ENCODE measurements around the gene GPR32.
"Not testable (repeated sequence)": the region's sequence is repeated elsewhere in the genome, so short reads cannot be mapped to it uniquely, and the experiment has no call there.

The GPR32 gene

DNA sequence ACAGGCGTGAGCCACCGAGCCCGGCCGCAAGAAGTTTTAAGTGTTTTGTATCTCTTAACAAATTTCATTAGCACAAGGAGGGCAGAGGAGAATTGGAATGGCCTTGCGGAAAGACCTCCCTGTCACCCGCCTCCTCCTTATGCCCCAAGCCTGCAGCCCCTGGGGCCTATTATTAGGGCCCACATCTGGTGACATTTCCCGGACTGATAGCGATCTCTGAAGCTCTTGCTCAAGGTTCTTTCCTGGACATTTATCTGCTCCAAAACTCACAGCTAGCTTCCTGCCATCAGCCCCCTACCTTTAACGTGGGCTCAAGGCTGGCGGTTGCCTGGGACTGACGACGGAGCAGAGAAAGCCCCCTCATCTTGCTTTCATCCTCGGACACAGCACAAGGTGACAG is 6.7 kb upstream of the GPR32 start:
- H3K9me3 Mint-ChIP-seq; H3K36me3 Mint-ChIP-seq (ENCODE audit: low read depth); H3K27me3 Mint-ChIP-seq; H3K4me1 Mint-ChIP-seq (ENCODE audit: low read depth); H3K27ac Mint-ChIP-seq; intact Hi-C loops (cut with micrococcal nuclease); H3K4me3 Mint-ChIP-seq: not testable (repeated sequence)

DNA sequence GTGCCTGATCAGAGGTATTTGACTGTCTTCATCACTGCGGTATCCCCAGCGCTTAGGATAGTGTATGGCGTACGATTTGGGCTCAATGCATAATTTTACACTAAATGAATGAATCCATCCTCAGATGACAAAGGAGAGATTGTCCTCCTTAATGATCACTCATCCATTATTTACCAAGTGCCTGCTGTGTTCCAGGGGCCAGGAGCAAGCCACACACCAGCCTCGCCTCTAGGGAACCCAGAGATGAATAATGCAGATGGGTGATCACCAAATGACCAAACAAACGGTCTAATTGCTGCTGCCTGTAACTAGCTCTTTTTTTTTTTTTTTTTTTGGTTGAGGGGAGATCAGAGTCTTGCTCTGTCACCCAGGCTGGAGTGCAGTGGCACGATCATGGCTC is 5.9 kb upstream of the GPR32 start:
- H3K27ac Mint-ChIP-seq = no peak overlapping the region
- H3K4me1 Mint-ChIP-seq (ENCODE audit: low read depth) = no peaks in the 10 kb centered on the region
- H3K36me3 Mint-ChIP-seq (ENCODE audit: low read depth) = no peaks in the 10 kb centered on the region
- H3K4me3 Mint-ChIP-seq = no peak overlapping the region
- intact Hi-C loops (cut with micrococcal nuclease) = no loop called here
- peaks cover 6% of the 10 kb centered on the region for H3K9me3 Mint-ChIP-seq
- H3K27me3 Mint-ChIP-seq = peaks cover 6% of the 10 kb centered on the region

DNA sequence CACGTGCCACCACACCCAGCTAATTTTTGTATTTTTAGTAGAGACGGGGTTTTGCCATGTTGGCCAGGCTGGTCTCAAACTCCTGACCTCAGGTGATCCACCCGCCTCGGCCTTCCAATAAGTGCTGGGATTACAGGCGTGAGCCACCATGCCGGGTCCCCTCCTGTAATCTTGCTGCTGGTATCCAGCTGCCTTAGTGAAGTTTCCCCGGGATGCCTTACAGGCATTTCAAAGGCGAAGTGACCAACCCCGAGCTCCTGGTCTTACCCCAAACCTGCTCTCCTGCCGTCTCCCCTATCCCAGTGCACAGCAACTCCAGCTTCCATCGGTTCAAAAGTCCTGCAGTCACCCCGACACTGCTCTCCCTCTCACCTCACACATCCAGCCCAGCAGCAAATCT is 3.5 kb upstream of the GPR32 start:
- H3K27me3 Mint-ChIP-seq; H3K36me3 Mint-ChIP-seq (ENCODE audit: low read depth); H3K27ac Mint-ChIP-seq; H3K4me3 Mint-ChIP-seq; intact Hi-C loops (cut with micrococcal nuclease); H3K9me3 Mint-ChIP-seq; H3K4me1 Mint-ChIP-seq (ENCODE audit: low read depth): not testable (repeated sequence)

DNA sequence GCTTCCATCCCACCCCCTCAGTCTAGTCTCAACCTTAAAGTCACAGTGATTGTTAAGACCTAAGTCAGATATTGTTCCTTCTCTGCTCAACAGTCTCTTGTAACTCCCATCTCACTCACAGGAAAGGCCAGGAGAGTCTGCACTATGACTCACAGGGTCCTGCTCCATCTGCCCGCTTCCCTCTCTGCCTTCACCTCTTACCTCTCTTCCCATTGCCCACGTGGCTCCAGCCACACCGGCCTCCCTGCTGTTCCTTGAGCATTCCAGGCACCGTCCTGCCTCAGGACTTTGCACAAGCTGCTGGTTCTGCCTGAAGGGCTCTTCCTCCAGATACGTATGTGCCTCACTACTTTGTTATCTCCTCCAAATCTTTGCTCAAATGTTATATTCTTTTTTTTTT is 3.0 kb upstream of the GPR32 start:
- H3K9me3 Mint-ChIP-seq; H3K27me3 Mint-ChIP-seq; H3K4me1 Mint-ChIP-seq (ENCODE audit: low read depth); H3K36me3 Mint-ChIP-seq (ENCODE audit: low read depth); H3K4me3 Mint-ChIP-seq; H3K27ac Mint-ChIP-seq; intact Hi-C loops (cut with micrococcal nuclease): not testable (repeated sequence)

DNA sequence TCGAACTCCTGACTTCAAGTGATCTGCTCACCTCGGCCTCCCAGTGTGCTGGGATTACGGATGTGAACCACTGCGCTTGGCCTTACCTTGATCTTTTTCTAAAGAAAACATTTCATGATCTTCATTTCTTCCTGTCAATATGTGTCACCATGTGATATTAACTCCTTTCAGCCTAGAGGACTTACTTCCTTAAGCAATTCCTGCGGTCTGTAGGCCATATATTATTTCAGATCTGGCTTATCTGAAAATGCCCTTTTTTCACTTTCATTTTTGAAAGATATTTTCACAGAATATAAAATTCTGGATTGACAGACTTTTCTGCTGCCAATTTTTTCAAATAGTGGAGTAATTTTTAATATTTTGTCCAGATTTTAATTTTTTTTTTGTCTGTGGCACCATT is 2.0 kb upstream of the GPR32 start:
- Mint-ChIP-seq H3K36me3 (ENCODE audit: low read depth) (no peaks in the 10 kb centered on the region), H3K4me3 (no peak overlapping the region), H3K27ac (no peak overlapping the region), H3K27me3 (peaks cover 6% of the 10 kb centered on the region), H3K4me1 (ENCODE audit: low read depth) (no peaks in the 10 kb centered on the region), H3K9me3 (no peaks in the 10 kb centered on the region)
- intact Hi-C loops (cut with micrococcal nuclease) = no loop called here

DNA sequence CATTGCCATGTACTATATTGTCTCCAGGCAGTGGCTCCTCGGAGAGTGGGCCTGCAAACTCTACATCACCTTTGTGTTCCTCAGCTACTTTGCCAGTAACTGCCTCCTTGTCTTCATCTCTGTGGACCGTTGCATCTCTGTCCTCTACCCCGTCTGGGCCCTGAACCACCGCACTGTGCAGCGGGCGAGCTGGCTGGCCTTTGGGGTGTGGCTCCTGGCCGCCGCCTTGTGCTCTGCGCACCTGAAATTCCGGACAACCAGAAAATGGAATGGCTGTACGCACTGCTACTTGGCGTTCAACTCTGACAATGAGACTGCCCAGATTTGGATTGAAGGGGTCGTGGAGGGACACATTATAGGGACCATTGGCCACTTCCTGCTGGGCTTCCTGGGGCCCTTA is 624 bp downstream of the GPR32 start:
- Mint-ChIP-seq H3K27ac (no peak overlapping the region), H3K4me1 (ENCODE audit: low read depth) (no peaks in the 10 kb centered on the region), H3K4me3 (no peak overlapping the region), H3K9me3 (no peaks in the 10 kb centered on the region), H3K36me3 (ENCODE audit: low read depth) (no peaks in the 10 kb centered on the region), H3K27me3 (peaks cover 16% of the 10 kb centered on the region)
- intact Hi-C loops (cut with micrococcal nuclease) = no loop called here

DNA sequence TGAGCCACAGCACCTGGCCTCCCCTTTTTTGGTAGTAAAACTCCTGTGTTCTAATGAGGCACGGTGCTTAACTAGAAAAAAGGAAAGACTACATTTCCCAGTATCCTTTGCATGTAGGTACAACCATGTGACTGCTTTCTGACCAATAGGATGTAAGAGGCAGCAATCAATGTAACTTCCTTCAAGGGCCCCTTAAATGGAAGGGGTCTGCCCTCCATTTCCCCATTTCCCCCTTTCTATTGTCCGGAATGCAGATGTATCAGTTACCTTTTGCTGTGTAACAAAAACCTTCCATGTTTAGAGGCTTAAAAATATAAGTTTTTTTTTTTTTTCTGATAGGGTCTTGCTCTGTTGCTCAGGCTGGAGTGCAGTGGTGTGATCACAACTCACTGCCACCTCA is 2.2 kb downstream of the GPR32 start:
- Mint-ChIP-seq H3K27ac (no peak overlapping the region), H3K4me3 (no peak overlapping the region), H3K9me3 (no peaks in the 10 kb centered on the region), H3K36me3 (ENCODE audit: low read depth) (no peaks in the 10 kb centered on the region), H3K27me3 (peaks cover 28% of the 10 kb centered on the region), H3K4me1 (ENCODE audit: low read depth) (no peaks in the 10 kb centered on the region)
- intact Hi-C loops (cut with micrococcal nuclease) = no loop called here

DNA sequence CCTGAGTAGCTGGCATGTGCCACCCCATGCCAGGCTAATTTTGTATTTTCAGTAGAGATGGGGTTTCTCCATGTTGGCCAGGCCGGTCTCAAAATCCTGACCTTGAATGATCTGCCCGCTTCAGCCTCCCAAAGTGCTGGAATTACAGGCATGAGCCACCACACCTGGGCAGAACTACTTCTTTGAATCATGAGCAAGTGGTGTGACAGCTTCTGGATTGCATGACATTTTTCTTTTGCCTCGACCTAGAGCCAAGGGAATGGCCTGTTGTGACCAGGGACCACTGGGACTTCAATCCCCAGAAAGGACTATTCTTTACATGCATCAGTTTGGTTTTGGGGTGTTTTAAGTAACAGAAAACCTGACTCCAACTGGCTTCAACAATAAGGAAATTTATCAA is 2.6 kb downstream of the GPR32 start:
- H3K4me3 Mint-ChIP-seq; intact Hi-C loops (cut with micrococcal nuclease); H3K36me3 Mint-ChIP-seq (ENCODE audit: low read depth); H3K9me3 Mint-ChIP-seq; H3K27ac Mint-ChIP-seq; H3K4me1 Mint-ChIP-seq (ENCODE audit: low read depth): not testable (repeated sequence)
- peaks cover 32% of the 10 kb centered on the region for H3K27me3 Mint-ChIP-seq

DNA sequence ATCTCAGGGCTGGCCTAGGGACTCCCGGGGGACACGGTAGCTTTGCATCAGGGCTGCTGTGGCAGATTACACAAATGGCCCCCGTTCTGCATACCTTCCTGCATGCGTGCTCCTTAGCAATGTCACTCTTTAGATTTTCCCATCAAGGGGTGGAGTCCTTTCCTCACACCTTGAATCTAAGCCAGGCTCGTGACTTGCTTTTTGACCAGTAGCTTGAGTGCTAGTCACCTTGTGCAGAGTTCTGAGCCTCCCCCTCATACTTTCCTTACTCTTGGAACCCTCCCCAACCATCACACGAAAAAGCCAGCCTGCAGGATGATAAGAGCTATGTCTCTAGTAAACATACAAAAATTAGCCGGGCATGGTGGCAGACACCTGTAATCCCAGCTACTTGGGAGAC is 3.2 kb downstream of the GPR32 start:
- H3K27me3 Mint-ChIP-seq = peaks cover 38% of the 10 kb centered on the region
- intact Hi-C loops (cut with micrococcal nuclease); H3K4me1 Mint-ChIP-seq (ENCODE audit: low read depth); H3K36me3 Mint-ChIP-seq (ENCODE audit: low read depth); H3K27ac Mint-ChIP-seq; H3K9me3 Mint-ChIP-seq; H3K4me3 Mint-ChIP-seq: not testable (repeated sequence)

DNA sequence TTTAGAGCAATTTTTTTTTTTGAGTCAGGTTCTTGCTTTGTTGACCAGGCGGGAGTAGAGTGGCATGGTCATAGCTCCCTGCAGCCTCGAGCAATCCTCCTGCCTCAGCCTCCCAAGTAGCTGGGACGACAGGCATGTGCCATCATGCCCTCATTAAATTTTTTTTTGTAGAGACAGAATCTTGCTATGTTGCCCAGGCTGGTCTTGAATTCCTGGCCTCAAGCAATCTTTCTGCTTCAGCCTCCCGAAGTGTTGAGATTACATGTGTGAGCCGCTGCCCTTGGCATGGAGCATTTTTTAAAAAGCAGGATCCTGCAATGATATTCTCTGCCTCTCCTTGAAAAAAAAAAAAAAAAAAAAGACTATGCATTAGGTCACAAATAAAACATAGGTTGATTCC is 5.9 kb downstream of the GPR32 start:
- Mint-ChIP-seq H3K27me3 (peaks cover 64% of the 10 kb centered on the region), H3K4me3 (no peak overlapping the region), H3K36me3 (ENCODE audit: low read depth) (no peaks in the 10 kb centered on the region), H3K27ac (no peak overlapping the region), H3K4me1 (ENCODE audit: low read depth) (peaks cover 6% of the 10 kb centered on the region), H3K9me3 (no peaks in the 10 kb centered on the region)
- intact Hi-C loops (cut with micrococcal nuclease) = no loop called here

DNA sequence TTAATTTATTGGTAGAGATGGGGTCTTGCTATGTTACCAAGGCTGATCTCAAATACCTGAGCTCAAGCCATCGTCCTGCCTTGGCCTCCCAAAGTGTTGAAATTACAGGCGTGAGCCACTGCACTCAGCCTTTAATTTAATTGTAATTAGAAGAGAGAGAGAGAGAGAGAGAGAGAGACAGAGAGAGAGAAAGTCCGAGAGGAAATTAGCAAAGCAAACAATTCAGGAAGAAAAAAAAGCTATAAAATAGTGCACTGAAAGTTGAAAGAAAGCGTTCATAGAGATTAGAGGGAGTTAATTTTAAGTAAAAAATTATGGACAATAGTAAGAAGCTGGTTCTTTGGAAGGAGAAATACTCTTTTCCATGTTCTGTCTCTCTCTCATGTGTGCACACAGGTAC is 7.0 kb downstream of the GPR32 start:
- Mint-ChIP-seq H3K9me3 (no peaks in the 10 kb centered on the region), H3K4me1 (ENCODE audit: low read depth) (peaks cover 6% of the 10 kb centered on the region), H3K27me3 (peaks cover 75% of the 10 kb centered on the region), H3K4me3 (no peak overlapping the region), H3K27ac (no peak overlapping the region), H3K36me3 (ENCODE audit: low read depth) (no peaks in the 10 kb centered on the region)
- intact Hi-C loops (cut with micrococcal nuclease) = no loop called here

DNA sequence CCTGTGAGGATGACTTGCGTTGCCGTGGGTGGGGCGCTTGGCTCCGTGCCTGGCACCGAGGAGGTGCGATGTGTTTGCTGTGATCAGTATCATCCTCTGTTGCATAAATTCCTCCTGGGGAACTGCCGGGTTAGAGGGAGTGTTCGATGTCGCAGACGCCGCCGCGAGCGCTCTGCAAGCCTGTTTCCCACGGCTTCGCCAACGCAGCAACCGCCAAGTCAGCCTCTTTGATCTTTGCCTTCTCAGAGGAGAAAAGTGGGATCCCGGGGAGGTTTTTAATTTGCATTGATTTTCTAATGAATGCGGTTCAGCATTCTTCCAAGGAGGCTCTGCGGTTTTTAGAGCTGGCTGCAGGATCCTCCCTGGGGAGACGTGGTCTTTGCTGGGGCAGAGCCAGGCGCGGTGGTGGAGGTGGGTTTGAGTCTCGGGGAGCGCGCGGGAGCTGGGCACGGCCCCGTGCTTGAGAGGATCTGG is 7.6 kb downstream of the GPR32 start:
- Mint-ChIP-seq H3K4me1 (ENCODE audit: low read depth) (peaks cover 6% of the 10 kb centered on the region), H3K36me3 (ENCODE audit: low read depth) (no peaks in the 10 kb centered on the region), H3K27ac (no peak overlapping the region), H3K9me3 (no peaks in the 10 kb centered on the region), H3K27me3 (peaks cover 80% of the 10 kb centered on the region), H3K4me3 (no peak overlapping the region)
- intact Hi-C loops (cut with micrococcal nuclease) = no loop called here

DNA sequence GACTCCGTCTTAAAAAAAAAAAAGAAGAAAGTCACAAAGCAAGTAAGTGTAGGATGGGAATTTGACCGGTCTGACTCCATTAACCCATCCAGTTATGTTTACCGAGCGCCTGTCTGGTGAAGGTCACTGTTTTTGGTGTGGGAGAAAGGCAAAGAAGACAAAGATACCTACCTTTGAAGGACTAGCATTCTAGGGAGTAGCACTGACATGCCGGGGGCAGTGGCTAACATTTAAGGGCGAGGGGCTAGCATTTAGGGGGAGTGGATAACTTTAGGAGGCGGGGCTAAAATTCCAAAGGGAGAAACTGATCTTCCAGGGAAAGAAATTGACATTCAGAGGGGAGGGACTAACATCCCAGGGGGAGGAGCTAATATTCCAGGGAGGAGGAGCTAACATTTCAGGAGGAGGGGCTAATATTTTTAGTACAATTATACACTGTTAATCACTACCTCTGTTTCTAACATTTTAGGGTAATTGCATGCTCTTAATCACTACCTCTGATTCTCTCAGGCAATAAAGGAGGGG is 8.7 kb downstream of the GPR32 start:
- H3K27me3 Mint-ChIP-seq = peaks cover 82% of the 10 kb centered on the region
- H3K4me1 Mint-ChIP-seq (ENCODE audit: low read depth) = peaks cover 6% of the 10 kb centered on the region
- no peaks in the 10 kb centered on the region for H3K9me3 Mint-ChIP-seq
- no peaks in the 10 kb centered on the region for H3K36me3 Mint-ChIP-seq (ENCODE audit: low read depth)
- no peak overlapping the region for H3K27ac Mint-ChIP-seq
- no peak overlapping the region for H3K4me3 Mint-ChIP-seq
- intact Hi-C loops (cut with micrococcal nuclease) = no loop called here

DNA sequence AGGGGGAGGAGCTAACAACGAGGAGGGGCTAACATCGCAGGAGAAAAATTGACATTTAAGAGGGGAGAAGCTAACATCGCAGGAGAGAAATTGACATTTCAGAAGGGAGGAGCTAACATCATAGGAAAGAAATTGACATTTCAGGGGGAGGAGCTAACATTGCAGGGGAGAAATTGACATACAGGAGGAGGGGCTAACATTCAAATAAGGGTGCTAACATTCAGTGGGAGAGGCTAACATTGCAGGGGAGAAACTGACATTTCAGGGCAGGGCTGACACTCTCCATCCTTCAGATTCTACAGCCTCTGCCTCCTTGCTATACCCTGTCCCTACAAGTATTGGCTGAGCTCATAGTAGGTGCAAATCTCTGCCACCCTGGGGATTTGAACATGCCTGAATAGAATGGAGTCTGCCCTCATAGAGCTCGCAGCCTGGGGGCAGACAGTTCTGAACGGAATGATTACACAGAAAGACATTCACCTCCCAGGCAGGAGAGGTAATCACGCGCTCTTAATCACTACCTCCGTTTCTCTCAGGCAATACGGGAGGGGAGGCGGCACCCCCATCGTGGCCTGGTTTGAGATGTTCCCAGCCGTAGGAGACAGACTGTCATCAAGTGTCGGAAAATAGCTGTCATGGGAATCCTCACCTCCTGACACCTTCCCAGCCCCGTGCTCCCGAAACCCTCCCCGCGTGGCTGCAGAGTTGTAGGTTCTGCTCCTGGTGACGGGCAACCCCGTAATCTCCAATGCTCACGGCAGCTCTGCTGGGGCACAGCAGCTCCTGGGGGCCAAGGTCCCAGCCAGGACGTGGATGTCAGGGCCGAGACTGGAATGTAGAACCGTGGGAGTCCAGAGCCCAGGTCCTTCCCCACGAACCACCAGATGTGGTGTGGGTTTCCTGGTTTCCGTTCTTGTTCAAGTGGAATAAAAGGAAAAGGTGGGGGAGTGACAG is 9.5 kb downstream of the GPR32 start:
- intact Hi-C loops (cut with micrococcal nuclease) = no loop called here
- Mint-ChIP-seq H3K4me1 (ENCODE audit: low read depth) (peaks cover 6% of the 10 kb centered on the region), H3K27me3 (peaks cover 76% of the 10 kb centered on the region), H3K36me3 (ENCODE audit: low read depth) (no peaks in the 10 kb centered on the region), H3K9me3 (no peaks in the 10 kb centered on the region), H3K27ac (no peak overlapping the region), H3K4me3 (no peak overlapping the region)
